ENCODE results near the gene MSL3B.

The MSL3B gene

GRCh38 chr2:233852056-233852455 lies 16.1 kb downstream of the MSL3B start:
- peak; percentile 66 for DNase-seq

GRCh38 chr2:233851169-233851568 lies 17.0 kb downstream of the MSL3B start:
- no peak for DNase-seq

- DNase-seq: no peak
Measured at GRCh38 chr2:233850745-233851144, 17.4 kb downstream of the MSL3B start.

GRCh38 chr2:233849607-233850271 lies 18.4 kb downstream of the MSL3B start:
- no peak for DNase-seq

- DNase-seq: no peak
Measured at GRCh38 chr2:233848276-233848675, 19.9 kb downstream of the MSL3B start.

GRCh38 chr2:233847248-233847898 lies 20.8 kb downstream of the MSL3B start:
- DNase-seq: no peak

- no peak for DNase-seq
Measured at GRCh38 chr2:233846387-233847247, 21.6 kb downstream of the MSL3B start.

GRCh38 chr2:233845301-233846060 lies 22.7 kb downstream of the MSL3B start:
- DNase-seq: no peak

GRCh38 chr2:233844836-233845235 lies 23.4 kb downstream of the MSL3B start:
- DNase-seq: no peak

- no peak for DNase-seq
Measured at GRCh38 chr2:233844064-233844807, 23.9 kb downstream of the MSL3B start.

- no peak for DNase-seq
Measured at GRCh38 chr2:233841183-233841582, 27.0 kb downstream of the MSL3B start.

- DNase-seq: no peak
Measured at GRCh38 chr2:233840520-233840919, 27.7 kb downstream of the MSL3B start.

- DNase-seq: no peak
Measured at GRCh38 chr2:233839447-233839820, 28.8 kb downstream of the MSL3B start.

- DNase-seq: no peak
Measured at GRCh38 chr2:233838726-233839446, 29.3 kb downstream of the MSL3B start.

GRCh38 chr2:233838251-233838650 lies 29.9 kb downstream of the MSL3B start:
- DNase-seq: no peak

GRCh38 chr2:233837694-233838229 lies 30.4 kb downstream of the MSL3B start:
- DNase-seq: no peak

GRCh38 chr2:233836359-233836758 lies 31.8 kb downstream of the MSL3B start:
- DNase-seq: no peak

GRCh38 chr2:233835230-233836186 lies 32.7 kb downstream of the MSL3B start:
- no peak for DNase-seq

- DNase-seq: no peak
Measured at GRCh38 chr2:233833345-233833744, 34.8 kb downstream of the MSL3B start.

- peak; percentile 49 for DNase-seq
Measured at GRCh38 chr2:233832869-233833311, 35.3 kb downstream of the MSL3B start.
